Tibial nerve (tissue), 4 donors: ENCODE data around the gene LPIN1. TPM values are rescaled to one million over a fixed set of nuclear protein-coding genes. Genes with fewer than 3 reads are reported as not detected.

ENCODE experiments used
- DNase-seq, 2 donors: peaks; one replicate each; pipeline ENCODE4 v3.0.0-alpha.2; 2019; ENCODE audit warnings: low spot score in 2 of 2
- H3K27ac ChIP-seq, 4 donors: fragments of 200-600 bp; sonication (generic) in 3 of 4; one replicate each; pipeline ENCODE4 v1.5.1; 2017 to 2019; ENCODE audit warnings: mild to moderate bottlenecking in 1 of 4
- H3K27me3 ChIP-seq, 2 donors: fragments of 200-600 bp; sonication (generic) in 1 of 2; one replicate each; pipeline versions ENCODE4 v1.5.1 to v1.6.0; 2017 to 2019
- H3K36me3 ChIP-seq, 3 donors: fragments of 200-600 bp; sonication (generic); one replicate each; pipeline ENCODE4 v1.5.1; 2018 to 2019
- H3K4me1 ChIP-seq, 4 donors: fragments of 200-600 bp; sonication (generic) in 3 of 4; one replicate each; pipeline ENCODE4 v1.5.1; 2017 to 2019
- H3K4me3 ChIP-seq, 4 donors: fragments of 200-600 bp; sonication (generic) in 3 of 4; one replicate each; pipeline ENCODE4 v1.5.1; 2017 to 2019; ENCODE audit warnings: mild to moderate bottlenecking in 1 of 4, moderate library complexity in 1 of 4
- H3K9me3 ChIP-seq, 4 donors: fragments of 200-600 bp; sonication (generic) in 3 of 4; one replicate each; pipeline ENCODE4 v1.5.1; 2017 to 2019
- CTCF ChIP-seq, 5 experiments: fragments of 200-600 bp in 3 of 5; fragments of 450-650 bp in 2 of 5; sonication (generic) in 3 of 5; IDR thresholded peaks; one replicate each; pipeline ENCODE4 v1.5.1; 2016 to 2019; ENCODE audit warnings: antibody characterized with exemption in 5 of 5, mild to moderate bottlenecking in 3 of 5, moderate library complexity in 2 of 5
- EP300 ChIP-seq, 2 donors: sonication (generic); formaldehyde crosslinking; IDR thresholded peaks; one replicate each; pipeline ENCODE4 v1.6.1; 2017; ENCODE audit warnings: antibody characterized with exemption in 2 of 2, mild to moderate bottlenecking in 1 of 2
- POLR2A ChIP-seq, 2 donors: fragments of 450-650 bp; IDR thresholded peaks; one replicate each; pipeline ENCODE4 v1.6.1; 2017; ENCODE audit warnings: antibody characterized with exemption in 2 of 2, mild to moderate bottlenecking in 2 of 2, moderate library complexity in 2 of 2
- WGBS, 2 donors: methylation state at CpG; one replicate each; pipeline ENCODE4 v1.1.5; 2018; 5-methylcytosine and 5-hydroxymethylcytosine counted together
- total RNA-seq, 4 donors: library from RNA; depleted of rRNA; stranded (reverse); fragments of >200 nt; gene quantifications; one replicate each; pipeline ENCODE4 v1.1.0, GENCODE V29; 2016

The LPIN1 gene
- total RNA-seq, 4 donors from 2014 or later: 170 to 202 (median 172) TPM

GRCh38 chr2:11870064-11870463 is 123.6 kb downstream of the LPIN1 start:
- Histone ChIP-seq H3K27ac (no peak overlapping the region), H3K27me3 (no peaks in the 10 kb centered on the region), H3K36me3 (no peaks in the 10 kb centered on the region), H3K9me3 (no peaks in the 10 kb centered on the region), H3K4me1 (peaks cover 0 to 8% (median 0%) of the 10 kb centered on the region in 4 donors), H3K4me3 (no peak overlapping the region)
- TF ChIP-seq CTCF (IDR thresholded peaks at IDR 0.05) (no peak), POLR2A (IDR thresholded peaks at IDR 0.05) (no peak), EP300 (IDR thresholded peaks at IDR 0.05) (no peak)
- 36 to 62% methylated on average over 2 of the region's 2 CpGs for WGBS, 2 donors
- no peak for DNase-seq

- Histone ChIP-seq H3K36me3 (no peaks in the 10 kb centered on the region), H3K4me1 (peaks cover 0 to 8% (median 0%) of the 10 kb centered on the region in 4 donors), H3K27ac (no peak overlapping the region), H3K4me3 (no peak overlapping the region), H3K9me3 (no peaks in the 10 kb centered on the region), H3K27me3 (no peaks in the 10 kb centered on the region)
- DNase-seq: no peak
- 93 to 94% methylated on average over 5 of the region's 5 CpGs for WGBS, 2 donors
- TF ChIP-seq EP300 (IDR thresholded peaks at IDR 0.05) (no peak), POLR2A (IDR thresholded peaks at IDR 0.05) (no peak), CTCF (IDR thresholded peaks at IDR 0.05) (no peak)
Observed at GRCh38 chr2:11870584-11870983, 124.2 kb downstream of the LPIN1 start.

GRCh38 chr2:11871421-11871820 is 125.0 kb downstream of the LPIN1 start:
- 93 to 96% methylated on average over 4 of the region's 4 CpGs for WGBS, 2 donors

DNA sequence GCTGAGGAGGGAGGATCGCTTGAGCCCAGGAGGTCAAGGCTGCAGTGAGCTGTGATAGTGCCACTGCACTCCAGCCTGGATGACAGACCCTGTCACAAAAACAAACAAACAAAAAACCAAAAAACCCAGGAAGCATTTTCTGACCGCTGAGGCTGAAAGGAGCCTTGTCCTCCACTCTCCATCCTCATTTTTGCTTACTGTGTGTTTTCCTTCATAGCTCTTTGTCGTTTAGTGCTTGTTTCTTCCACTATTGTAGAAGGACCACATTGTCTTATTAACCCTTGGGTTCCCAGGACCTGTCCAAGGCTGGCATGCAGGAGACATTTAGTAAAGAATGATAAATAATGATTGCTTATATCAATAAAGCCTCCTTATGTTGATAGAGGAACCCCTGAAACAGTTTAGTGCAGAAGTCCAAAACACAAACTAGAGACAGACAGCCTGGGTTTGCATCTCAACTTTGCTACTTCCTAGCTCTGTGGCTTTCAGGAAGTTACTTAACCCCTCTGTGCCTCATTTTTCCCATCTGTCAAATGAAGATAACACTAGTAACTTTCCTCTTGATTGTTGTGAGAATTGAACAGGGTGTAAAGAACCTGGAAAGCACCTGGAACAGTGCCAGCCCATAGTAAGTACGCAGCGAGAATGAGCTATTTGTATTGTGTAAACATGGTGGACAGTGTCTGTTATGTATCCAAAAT is 126.0 kb downstream of the LPIN1 start:
- WGBS, 2 donors: 32 to 42% methylated on average over 5 of the region's 5 CpGs
- H3K4me3 ChIP-seq: no peak overlapping the region

More at GRCh38 chr2:11871421-11871820, 125.0 kb downstream of the LPIN1 start:
- Histone ChIP-seq H3K4me1 (peaks cover 0 to 8% (median 0%) of the 10 kb centered on the region in 4 donors), H3K27ac (no peak overlapping the region), H3K27me3 (no peaks in the 10 kb centered on the region), H3K36me3 (no peaks in the 10 kb centered on the region), H3K4me3 (no peak overlapping the region), H3K9me3 (no peaks in the 10 kb centered on the region)
- no peak for DNase-seq
- TF ChIP-seq POLR2A (IDR thresholded peaks at IDR 0.05) (no peak), EP300 (IDR thresholded peaks at IDR 0.05) (no peak), CTCF (IDR thresholded peaks at IDR 0.05) (no peak)

More for the DNA sequence above, 126.0 kb downstream of the LPIN1 start:
- Histone ChIP-seq H3K4me1 (peaks cover 0 to 8% (median 0%) of the 10 kb centered on the region in 4 donors), H3K36me3 (no peaks in the 10 kb centered on the region), H3K27ac (no peak overlapping the region), H3K27me3 (no peaks in the 10 kb centered on the region), H3K9me3 (no peaks in the 10 kb centered on the region)
- DNase-seq: no peak
- TF ChIP-seq EP300 (IDR thresholded peaks at IDR 0.05) (no peak), POLR2A (IDR thresholded peaks at IDR 0.05) (no peak), CTCF (IDR thresholded peaks at IDR 0.05) (no peak)
